ENCODE data around the gene SCN9A.
"Not testable (repeated sequence)": the region's sequence is repeated elsewhere in the genome, so short reads cannot be mapped to it uniquely, and the experiment has no call there.

The SCN9A gene

DNA sequence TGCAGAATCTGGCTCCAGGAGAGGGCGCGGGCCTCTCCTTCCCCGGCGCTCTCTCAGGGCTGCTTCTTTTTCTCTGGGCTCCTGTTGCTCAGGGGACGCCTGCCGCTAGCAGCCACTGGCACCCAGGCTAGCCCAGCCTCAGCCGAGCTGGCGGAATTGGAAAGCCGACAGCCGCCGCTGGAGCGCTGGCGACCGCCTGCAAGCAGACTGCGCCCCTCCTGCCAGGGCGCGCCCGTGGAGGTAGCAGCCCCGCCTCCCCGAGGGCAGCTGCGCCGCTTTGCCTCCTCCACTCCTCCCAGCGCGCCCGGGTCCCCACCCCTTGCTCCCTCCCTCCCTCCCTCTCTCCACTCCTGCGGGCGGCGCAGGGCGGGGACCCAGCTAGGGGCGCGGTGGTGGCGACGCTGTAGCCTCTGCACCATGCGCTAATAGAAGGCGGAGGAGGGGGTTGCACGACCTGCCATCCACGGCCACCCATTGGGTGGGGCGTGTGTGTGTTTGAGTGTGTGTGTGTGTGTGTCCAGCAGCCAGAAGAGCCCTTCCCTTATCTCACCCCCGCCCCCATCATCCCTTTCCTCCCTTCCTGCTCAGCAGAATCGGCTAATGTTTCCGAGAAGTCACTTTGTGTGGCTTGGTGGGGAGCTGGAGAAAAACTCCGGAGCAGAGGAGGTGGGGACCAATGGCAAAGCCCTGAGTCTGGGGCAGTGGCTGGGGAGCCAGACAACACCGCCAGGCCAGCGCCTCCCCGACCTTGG, at the start of gene SCN9A:
Gene SCN9A (minus strand): TSS at position 209 of the 752 bp plus-strand sequence. CDS start 64,188 bp downstream, outside the sequence.
- DNase-seq (ENCODE audit: low read depth in 2 of 2): no peak

- DNase-seq (ENCODE audit: low read depth in 2 of 2): no peak
Observed at GRCh38 chr2:166424841-166425240, 49.1 kb upstream of the SCN9A start.

DNA sequence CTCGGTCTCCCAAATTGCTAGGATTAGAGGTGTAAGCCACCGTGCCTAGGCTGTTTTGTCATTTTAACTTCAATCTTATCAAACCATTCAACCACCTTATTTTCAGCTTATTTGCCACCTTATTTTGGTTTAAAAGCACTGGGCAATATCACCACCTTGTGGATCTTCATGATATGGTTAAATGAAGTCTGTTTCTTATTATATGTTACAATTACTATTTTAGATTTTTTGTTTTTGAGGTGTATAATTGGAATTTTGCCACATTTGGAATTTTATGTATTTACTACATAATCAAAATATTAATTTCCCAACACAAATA, 43.8 kb upstream of the SCN9A start:
- peak; percentile 20 to 24 for DNase-seq (ENCODE audit: low read depth in 2 of 2)

DNA sequence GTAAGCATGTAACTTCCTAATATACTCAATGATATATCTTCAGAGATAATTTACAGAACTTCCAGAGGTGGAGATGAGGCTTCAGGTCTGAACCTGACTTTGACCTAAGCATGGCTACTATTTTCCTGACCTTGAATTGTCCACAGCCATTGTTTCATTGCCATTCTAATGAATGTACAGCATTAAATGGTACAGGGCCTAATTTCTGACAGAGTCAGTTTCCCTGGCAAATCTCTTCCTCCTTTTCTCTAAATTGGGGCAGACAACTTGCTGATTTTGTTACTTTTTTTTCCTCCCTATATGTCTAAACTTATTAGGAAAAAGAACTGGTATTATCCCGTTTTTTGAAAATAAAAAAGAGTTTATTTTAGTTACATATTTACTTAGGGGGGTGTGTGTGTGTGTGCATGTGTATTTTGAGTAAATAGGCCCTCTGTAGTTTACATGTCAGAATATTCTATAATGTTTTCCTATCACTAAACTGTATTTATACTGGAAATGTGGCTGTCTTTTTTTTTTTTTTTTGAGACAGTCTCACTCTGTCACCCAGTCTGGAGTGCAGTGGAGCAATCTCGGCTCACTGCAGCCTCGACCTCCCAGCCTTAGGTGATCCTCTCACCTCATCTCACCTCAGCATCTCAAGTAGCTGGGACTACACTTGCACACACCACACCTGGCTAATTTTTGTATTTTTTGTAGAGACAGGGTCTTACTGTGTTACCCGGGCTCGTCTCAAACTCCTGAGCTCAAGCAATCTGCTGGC, 43.3 kb upstream of the SCN9A start:
- no peak for DNase-seq (ENCODE audit: low read depth in 2 of 2)

GRCh38 chr2:166417669-166418068, 41.9 kb upstream of the SCN9A start:
- peak; percentile 10 to 24 for DNase-seq (ENCODE audit: low read depth in 2 of 2)

DNA sequence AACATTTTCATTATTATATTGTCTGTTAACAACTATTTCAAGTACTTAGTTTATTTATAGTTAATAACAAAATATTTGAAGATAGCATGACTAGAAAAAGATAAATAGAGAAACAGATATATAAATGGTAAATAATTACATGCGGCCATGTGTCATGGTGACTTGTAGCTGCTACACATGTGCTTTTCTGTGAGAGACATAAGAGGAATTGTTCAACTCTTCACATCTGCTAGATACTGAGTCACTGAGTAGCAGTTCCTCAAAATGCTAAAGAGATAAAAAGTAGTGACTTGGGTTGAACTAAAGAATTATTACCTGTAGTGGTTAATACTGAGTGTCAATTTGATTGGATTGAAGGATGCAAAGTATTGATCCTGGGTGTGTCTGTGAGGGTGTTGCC, 37.5 kb upstream of the SCN9A start:
- no peak for DNase-seq (ENCODE audit: low read depth in 2 of 2)

GRCh38 chr2:166411473-166412230, 35.9 kb upstream of the SCN9A start:
- DNase-seq (ENCODE audit: low read depth in 2 of 2): peak; percentile 32 to 42

GRCh38 chr2:166410828-166411472, 35.2 kb upstream of the SCN9A start:
- DNase-seq (ENCODE audit: low read depth in 2 of 2): peak; percentile 78 to 80

- DNase-seq (ENCODE audit: low read depth in 2 of 2): not testable (repeated sequence)
Observed at GRCh38 chr2:166407746-166408145, 32.0 kb upstream of the SCN9A start.

- DNase-seq (ENCODE audit: low read depth in 2 of 2): no peak
Observed at GRCh38 chr2:166406374-166406773, 30.6 kb upstream of the SCN9A start.

- DNase-seq (ENCODE audit: low read depth in 2 of 2): no peak
Observed at GRCh38 chr2:166405569-166405926, 29.8 kb upstream of the SCN9A start.

- no peak for DNase-seq (ENCODE audit: low read depth in 2 of 2)
Observed at GRCh38 chr2:166404831-166405568, 29.3 kb upstream of the SCN9A start.

GRCh38 chr2:166394245-166394644, 18.5 kb upstream of the SCN9A start:
- DNase-seq (ENCODE audit: low read depth in 2 of 2): no peak

DNA sequence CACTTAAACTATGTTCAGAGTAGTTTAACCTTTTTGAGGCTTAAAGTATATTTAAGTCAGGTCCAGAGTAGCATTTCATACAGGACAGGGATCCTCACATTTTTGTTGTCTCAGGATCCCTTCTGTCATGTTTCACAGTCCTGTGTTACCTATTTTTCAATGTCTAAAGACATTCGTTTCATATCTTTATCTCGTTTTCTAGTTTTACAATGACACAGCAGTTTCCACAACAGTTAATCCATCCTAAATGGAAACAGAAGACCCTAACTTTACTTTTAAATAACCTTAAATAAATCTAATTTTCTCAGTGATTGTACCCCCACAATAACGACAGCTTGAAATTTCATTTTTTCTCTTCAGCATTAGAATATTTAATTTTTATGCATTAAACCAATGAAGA, 17.3 kb upstream of the SCN9A start:
- no peak for DNase-seq (ENCODE audit: low read depth in 2 of 2)

- DNase-seq (ENCODE audit: low read depth in 2 of 2): no peak
Observed at GRCh38 chr2:166388481-166389070, 12.8 kb upstream of the SCN9A start.

GRCh38 chr2:166385313-166385712, 9.6 kb upstream of the SCN9A start:
- DNase-seq (ENCODE audit: low read depth in 2 of 2): no peak

DNA sequence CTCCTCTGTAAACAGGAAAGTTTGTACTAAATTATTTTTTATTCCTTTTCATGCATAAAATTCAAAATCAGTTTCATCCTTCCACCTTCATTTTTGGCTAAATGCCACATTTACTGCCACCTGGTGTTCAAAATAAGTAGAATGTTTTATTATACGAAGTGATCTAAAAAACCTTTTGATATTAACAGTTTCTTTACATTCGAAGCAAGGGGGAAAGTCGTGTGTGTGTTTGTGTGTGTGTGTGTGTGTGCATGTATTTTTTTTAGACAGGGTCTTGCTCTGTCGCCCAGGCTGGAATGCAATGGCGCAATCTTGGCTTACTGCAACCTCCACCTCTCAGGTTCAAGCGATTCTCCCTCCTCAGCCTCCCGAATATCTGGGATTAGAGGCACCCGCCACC, 9.0 kb upstream of the SCN9A start:
- no peak for DNase-seq (ENCODE audit: low read depth in 2 of 2)

- DNase-seq (ENCODE audit: low read depth in 2 of 2): no peak
Observed at GRCh38 chr2:166382448-166382847, 6.7 kb upstream of the SCN9A start.

DNA sequence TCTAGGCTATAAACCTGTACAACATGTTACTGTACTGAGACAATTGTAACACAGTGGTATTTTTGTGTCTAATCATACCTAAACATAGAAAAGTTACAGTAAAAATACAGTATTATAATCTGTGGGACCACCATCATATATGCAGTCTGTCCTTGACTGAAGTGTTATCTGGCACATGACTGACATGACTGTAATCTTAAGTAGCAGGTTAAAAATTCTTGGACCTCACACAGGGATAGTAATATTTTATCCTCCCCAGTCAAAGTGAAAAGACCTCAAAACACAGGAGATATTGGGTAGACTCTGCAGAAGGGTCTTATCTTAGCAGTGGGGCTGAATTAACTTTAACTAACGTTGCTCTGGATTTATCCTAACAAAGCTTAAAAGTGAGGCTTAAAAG, 4.9 kb upstream of the SCN9A start:
- DNase-seq (ENCODE audit: low read depth in 2 of 2): no peak

GRCh38 chr2:166376873-166377272, 1.1 kb upstream of the SCN9A start:
- DNase-seq (ENCODE audit: low read depth in 2 of 2): no peak

DNA sequence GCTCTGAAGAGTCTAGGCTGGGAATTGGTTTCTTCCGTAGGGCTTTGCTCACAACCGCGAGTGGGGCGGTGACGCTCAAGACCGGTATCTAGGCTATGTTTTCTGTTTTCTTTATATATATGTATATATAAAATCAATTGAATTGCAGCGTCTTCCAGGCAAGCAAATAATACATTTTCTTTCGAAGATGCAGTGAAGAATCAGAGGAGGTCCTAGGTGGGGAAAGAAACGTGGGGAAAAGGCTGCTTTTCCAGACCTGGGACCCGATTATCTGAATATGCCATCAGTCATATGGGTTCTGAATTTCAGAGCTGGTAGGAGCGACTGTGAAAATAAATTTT, 714 bp upstream of the SCN9A start:
- DNase-seq (ENCODE audit: low read depth in 2 of 2): no peak

Measured in fibroblast of skin of left quadriceps (primary cell).